GM18526 (cell line): ENCODE data around the gene HIGD1C.

Source experiments
- POLR2A ChIP-seq: IDR thresholded peaks from 3 replicates; pipeline ENCODE4 v1.6.1; 2011; ENCODE audit not compliant: insufficient read length; ENCODE audit errors: extremely low read depth

The HIGD1C gene

GRCh38 chr12:50929831-50930230, 22.5 kb upstream of the HIGD1C start:
- no peak for TF ChIP-seq POLR2A

GRCh38 chr12:50932787-50933280, 19.5 kb upstream of the HIGD1C start:
- no peak for TF ChIP-seq POLR2A

- TF ChIP-seq POLR2A, result no peak
Measured at GRCh38 chr12:50933459-50934124, 18.8 kb upstream of the HIGD1C start.

GRCh38 chr12:50934371-50934851, 17.9 kb upstream of the HIGD1C start:
- TF ChIP-seq POLR2A, result no peak

- TF ChIP-seq POLR2A, result no peak
Measured at GRCh38 chr12:50934981-50935807, 17.1 kb upstream of the HIGD1C start.

GRCh38 chr12:50936821-50937530, 15.4 kb upstream of the HIGD1C start:
- TF ChIP-seq POLR2A, result no peak

- TF ChIP-seq POLR2A, result no peak
Measured at GRCh38 chr12:50937653-50938052, 14.7 kb upstream of the HIGD1C start.

GRCh38 chr12:50947933-50948626, 4.3 kb upstream of the HIGD1C start:
- no peak for TF ChIP-seq POLR2A

GRCh38 chr12:50948798-50949197, 3.5 kb upstream of the HIGD1C start:
- no peak for TF ChIP-seq POLR2A

- no peak for TF ChIP-seq POLR2A
Measured at GRCh38 chr12:50949801-50950302, 2.5 kb upstream of the HIGD1C start.

- TF ChIP-seq POLR2A, result no peak
Measured at GRCh38 chr12:50951112-50951511, 1.2 kb upstream of the HIGD1C start.

- TF ChIP-seq POLR2A, result no peak
Measured at GRCh38 chr12:50953047-50953446, 703 bp downstream of the HIGD1C start.

- no peak for TF ChIP-seq POLR2A
Measured at GRCh38 chr12:50955288-50955687, 2.9 kb downstream of the HIGD1C start.

GRCh38 chr12:50955697-50956096, 3.4 kb downstream of the HIGD1C start:
- no peak for TF ChIP-seq POLR2A

GRCh38 chr12:50960130-50960529, 7.8 kb downstream of the HIGD1C start:
- no peak for TF ChIP-seq POLR2A

GRCh38 chr12:50961708-50962107, 9.4 kb downstream of the HIGD1C start:
- no peak for TF ChIP-seq POLR2A
